ENCODE results near the gene PTPN7. TPM values are rescaled to one million over a fixed set of nuclear protein-coding genes. Genes with fewer than 3 reads are reported as not detected.
"Not testable (repeated sequence)": the region's sequence is repeated elsewhere in the genome, so short reads cannot be mapped to it uniquely, and the experiment has no call there.

PTPN7 gene
- total RNA-seq, 1 donor from 2014 or later, result 1.2 TPM

DNA sequence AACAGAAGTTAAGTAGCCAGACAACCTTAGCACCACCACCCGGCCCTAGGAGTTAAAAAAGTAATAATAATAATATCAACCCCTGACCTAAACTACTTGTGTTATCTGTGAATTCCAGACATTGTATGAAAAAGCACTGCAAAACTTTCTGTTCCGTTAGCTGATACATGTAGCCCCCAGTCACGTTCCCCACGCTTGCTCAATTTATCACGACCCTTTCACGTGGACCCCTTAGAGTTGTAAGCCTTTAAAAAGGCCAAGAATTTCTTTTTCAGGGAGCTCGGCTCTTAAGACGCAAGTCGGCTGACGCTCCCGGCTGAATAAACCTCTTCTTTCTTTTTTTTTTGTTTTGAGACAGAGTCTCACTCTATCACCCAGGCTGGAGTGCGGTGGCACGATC is 6.7 kb upstream of the PTPN7 start:
- DNase-seq (ENCODE audit: low spot score), result not testable (repeated sequence)

DNA sequence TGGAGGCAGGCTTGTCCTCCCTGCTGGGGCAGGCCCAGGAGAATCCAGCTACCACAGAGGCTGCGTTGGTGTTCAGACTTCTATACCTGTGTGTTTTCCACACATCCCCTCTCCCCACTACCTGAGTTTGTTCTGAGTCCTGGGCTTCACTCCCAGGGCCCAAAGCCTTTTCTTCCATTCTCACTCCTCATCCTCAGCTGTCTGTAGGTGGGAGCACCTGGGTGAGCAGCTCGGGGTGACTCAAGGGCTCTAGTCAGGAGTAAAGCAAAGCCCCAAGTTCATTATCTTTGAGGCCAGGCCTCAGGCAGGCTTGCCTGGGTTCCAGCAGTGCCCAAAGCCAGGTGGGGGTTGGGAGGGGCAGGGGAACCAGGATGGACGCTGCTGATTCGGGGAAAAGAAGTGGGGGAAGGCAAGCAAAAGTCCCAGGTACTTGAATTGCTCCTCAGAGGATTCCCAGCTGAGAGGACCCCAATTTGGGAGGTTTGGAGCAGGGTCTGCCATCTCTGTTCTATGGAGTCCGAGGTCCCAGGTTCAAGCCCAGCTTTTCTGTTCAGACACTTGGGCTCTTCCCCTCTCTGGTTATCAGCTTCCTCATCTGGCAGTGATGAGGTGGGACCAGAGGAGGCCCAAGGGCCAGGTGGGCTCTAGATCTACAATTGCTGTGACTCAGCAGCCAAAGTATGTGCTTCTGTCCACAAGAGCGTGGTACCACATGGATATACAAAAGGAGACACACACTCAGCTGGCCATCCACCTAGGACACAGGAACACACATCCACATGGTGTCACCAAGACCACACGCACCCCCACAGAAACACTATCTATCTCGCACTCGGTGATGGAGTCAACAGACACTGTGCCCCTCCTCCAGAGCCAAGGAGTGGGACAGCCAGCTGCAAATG is 5.8 kb upstream of the PTPN7 start:
- no peak for DNase-seq (ENCODE audit: low spot score)

DNA sequence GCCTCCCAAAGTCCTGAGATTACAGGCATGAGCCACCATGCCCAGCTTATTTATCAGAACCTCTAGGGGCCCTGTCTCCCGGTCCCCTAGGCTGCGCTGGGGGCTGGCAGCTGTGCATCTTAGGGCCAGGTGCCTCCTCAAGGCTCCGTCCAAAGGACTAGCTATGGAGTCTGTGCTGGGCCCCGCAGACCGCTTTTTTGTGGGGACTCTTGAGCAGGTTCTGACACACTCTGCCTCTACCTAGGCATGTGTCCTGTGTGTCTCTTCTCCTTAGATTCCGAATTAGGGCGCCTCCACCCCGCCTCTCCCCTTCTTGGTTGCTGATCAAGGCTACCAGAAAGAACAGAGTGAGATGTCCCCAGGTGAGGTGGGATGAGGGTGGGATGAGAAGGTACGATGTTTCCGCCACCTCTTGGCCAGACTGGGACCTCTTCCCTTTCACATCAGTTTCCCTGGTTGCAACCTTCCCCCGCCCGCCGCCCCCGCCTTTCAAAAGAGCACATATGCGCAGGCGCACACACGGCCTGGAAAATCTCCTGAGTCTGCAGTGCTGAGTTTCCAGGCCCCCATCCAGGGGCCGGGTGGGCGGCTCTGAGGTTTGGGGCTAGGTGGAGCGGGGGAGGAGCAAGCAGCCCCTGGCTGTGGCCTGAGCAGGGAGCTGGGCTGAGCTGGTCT is 5.0 kb upstream of the PTPN7 start:
- DNase-seq (ENCODE audit: low spot score), result peak; percentile 91

DNA sequence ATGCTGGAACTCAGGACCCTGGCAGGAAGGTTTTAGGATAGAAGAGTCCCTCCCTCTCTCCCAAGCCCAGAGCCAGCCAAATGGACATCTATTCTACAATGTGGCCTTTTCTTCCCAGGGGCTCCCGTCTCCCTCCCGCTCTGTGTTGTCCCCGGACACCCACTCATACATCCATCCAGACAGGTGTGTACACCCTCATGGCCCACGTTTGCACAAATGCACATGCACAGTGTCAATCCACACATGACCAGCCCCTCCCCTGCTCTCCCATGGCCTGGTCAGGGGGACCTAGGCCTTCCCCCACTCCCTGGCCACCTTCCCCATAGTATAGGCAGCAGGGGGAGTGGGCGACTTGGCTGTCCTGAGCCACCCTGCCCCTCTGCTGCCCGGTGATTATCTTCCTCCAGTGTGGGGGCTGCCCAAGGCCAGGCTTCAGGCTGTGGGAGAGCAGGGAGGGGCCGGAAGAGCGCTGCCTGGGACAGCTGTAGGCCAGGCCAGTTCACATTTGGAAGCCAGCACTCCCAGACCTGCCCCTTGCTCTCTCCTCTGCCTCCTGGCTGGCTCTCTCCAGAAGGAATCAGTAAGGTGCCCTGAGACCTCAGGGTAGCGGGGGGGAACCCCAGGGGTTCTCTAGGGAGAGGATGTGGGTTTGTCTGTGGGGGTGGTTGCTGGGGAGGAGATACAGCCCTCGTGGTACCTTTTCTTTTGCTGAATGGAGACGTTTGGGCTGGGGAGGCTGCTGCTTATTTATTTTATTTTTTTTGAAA is 4.1 kb upstream of the PTPN7 start:
- no peak for DNase-seq (ENCODE audit: low spot score)

DNA sequence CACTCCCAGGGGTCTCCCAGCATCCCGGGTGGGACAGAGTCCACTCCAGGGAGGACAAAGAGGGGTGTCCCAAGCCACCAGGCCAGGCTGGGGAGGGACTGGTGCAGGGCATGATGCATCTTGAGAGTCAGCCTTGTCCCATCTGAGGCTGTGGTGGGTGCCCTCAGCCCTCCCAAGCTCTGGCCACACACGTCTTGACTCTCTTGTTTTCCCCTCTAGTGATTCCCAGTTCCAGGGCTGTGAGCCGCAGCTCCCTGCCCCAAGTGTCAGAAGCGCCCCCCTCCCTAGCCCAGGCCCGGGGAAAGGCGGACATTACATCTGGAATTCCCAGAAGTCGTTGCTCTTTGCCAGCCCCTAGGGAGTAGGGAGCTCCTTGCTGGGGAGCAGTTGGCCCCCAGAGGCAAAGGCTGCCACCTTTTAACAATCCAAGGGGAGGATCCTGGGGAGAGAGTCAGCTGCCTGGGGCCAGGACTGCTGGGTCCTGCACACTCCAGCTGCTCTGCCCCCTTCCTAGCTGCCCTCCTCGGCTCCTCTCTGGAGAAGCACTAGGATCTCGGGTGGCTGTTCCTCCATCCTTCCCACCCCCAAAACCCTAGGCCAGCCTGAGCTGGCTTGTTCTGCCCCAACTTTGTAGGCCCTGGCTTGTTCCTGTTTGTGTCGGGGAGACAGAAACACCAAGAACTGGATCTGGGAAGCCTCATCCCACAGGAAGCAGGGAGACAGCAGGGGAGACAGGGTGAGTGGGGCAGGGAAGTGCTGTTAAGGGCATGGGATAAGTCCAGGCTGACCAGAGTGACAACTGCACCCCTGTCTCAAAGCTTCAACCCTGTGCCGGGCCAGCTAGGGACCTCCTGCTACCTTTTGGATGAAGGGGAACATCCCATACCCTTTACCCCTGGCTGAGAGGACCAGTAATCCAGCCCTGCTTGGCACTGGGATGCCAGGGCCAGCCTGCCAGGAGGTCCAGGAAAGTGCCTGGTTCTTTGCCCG is 3.2 kb upstream of the PTPN7 start:
- peak; percentile 41 for DNase-seq (ENCODE audit: low spot score)

DNA sequence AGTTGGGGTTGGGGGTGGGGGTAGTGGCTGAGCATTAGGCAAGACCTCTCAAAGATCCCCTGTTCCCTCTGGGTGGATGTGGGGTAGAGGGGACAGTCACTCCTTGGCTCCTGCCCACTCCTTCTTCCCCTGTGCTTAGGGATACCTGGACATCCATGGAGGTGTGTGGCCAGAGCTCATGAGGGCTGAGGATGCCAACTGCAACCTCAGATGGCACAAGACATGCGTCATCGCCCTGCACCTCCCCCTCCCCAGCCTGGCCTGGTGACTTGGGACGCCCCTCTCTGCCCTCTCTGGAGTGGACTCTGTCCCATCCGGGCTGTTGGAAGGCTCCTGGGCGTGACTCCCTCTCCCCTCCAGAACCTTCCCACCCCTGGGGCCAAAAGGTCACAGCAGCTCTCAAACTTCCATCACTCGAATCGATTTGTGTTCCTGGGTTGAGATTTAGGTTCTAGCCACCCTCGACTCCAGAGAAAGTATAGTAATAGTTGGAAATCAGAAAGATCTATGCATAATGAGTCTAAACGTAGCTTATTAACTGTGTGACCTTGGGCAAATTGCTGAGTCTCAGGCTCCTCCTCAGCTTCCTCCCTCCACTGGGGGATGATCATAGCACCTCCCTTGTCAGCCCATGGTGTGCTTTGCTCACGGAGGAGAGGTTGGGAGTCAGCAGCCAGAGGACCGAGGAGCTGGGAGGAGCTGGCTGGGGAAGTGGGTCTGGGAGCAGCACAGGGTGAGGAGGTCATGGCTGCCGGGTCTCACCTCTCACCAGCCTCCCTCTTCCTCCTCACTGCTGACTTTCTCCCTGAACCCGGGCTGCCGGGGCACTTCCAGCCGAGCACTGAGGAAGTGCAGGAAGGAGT is 2.2 kb upstream of the PTPN7 start:
- DNase-seq (ENCODE audit: low spot score), result peak; percentile 62

DNA sequence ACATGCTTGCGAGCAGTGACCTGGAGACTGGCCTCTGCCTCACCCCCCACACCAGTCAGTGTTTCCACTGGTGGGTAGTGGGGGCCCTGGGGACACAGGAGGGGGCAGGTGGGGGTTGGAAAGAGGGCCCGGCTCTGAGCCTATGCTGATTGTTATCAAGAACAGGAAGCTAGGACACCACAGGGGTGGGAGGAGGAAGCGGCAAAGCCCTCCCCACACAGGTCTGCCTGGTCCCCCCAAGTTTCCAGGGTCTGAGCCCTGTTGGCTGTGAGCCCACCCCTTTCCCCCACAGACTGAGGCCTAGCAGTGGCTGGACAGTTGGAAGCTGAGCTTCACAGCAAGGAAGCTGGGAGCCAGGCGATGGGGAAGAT is 1.6 kb upstream of the PTPN7 start:
- DNase-seq (ENCODE audit: low spot score), result no peak

DNA sequence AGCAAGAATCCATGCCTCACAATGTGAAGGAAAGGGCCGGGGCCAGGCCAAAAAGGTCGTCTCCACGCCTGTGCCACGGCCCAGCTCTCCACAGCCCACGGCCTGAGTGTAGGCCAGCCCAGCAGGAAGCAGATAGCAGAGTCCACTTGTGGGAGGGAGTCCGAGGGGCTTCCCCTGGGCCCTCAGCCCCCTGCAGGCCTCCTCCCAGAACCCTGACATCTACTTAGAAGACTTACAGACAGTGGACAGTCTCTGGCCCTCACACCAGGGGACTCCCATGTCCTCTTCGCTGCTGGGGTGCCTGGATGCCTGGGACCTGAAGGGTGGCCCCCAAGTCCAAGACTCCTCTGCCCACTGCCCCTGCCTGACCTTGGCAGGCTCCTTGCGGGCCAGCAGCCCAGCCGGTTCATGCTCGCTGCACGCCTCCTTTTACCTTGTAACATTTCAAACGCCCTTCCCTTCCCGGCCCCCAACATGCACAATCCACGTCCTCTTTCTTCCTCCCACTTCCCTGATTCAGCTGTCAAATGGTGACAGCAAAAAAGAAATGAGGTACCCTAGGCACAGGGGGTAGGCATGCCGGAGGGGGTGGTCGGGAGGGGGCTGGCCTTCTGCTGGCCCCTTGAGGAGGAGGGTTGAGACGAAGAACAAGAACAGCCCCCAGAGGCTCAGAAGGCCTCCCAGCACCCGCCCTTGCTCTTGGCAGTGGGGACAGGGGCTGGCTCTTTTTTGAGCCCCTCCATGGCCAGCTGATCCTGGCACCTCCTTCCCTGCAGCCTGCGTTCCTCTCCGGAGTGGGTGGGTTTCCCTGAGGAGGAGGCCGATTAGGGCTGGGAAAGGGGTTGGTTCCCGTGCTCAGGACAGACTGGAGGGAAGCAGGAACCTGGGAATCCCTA is 997 bp upstream of the PTPN7 start:
- DNase-seq (ENCODE audit: low spot score), result peak; percentile 76

DNA sequence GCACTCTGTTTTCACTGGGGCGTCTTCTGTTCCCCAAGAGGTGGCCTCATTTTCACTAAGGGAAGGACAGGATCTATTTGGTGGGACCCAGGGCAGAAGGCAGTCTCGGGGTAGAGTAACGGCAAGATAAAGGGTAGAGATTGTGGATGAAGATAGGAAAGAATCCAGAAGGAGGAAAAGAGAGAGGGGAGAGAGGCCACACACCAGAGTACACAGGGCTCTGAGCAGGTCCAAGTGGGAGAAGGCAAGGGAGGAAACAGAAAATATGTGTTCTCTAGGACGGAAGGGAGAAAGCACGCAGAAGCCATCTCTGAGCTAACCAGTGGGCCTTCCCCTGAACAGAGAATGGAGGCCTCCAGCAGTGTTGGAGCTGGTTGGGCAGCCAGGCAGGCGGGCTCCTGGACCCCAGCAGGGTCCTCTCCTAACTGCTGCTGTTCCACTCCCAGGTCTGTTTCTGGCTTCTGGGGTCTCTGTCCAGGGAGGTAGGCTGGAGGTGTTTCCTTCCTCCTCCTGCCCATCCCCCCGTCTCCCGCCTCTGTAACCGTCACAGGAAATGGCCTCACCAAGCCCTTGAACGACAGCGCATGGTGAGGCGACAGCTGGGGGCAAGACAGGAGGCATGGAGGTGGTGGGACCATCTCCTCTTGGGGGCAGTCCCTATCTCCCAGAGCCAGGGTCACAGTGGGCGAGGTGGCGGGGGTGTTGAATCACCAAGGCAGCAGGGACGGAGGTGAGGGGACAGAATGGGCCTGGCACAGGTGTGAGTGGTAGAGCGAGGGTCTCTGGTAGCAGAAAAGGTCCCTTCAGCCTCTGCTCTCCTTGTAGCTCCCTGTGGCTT is 649 bp downstream of the PTPN7 start:
- DNase-seq (ENCODE audit: low spot score), result no peak

DNA sequence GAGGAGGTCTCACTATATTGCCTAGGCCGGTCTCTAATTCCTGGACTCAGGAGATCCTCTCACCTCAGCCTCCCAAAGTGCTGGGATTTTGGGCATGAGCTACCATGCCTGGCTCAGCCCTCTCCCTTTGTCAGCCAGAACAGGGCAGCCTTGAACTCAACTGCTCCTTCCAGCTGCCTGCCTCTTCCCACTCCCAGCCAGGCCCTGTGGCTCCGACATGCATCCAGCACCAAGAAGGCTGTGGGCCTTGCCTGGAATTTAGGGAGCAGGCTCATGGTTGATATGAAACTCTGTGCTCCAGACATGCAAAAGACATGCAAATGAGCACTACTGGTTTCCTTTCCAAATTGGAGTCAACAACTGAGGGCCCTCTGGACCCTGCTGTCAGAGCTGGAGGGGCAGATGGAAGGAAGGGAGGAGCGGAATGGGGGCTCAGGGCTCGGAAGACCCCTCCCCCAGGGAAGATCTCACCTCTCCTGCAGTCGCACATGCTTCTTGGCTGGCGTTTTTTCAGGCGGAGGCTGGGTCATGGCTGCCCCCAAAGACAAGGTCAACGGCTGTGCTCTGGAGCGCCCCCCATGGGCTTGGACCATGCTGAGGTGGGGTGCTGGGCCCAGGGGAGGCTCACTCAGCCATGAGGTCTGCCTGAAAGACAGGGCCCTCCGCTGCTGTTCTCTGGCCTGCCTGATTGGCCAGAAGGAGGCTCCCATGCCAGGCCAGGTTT is 1.4 kb downstream of the PTPN7 start:
- DNase-seq (ENCODE audit: low spot score), result no peak

DNA sequence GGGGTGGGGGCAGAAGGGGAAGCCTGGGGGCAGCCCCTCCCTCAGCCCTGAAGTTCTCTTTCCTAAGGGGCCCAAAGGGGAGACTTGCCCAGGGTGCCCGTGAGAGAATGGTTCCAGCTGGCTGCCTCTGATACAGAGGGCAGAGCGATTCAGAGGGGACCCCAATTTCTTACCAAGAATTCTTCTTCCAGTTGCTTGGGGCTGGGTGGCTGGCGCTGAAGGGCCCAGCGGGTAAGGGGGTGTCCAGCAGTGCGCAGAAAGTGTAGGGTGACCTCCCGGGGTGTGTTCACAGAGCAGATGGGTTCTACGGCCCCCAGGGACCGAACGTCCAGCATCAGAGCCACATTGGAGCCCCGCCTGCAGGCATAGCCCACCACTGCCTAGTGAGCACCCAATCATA is 2.5 kb downstream of the PTPN7 start:
- no peak for DNase-seq (ENCODE audit: low spot score)

DNA sequence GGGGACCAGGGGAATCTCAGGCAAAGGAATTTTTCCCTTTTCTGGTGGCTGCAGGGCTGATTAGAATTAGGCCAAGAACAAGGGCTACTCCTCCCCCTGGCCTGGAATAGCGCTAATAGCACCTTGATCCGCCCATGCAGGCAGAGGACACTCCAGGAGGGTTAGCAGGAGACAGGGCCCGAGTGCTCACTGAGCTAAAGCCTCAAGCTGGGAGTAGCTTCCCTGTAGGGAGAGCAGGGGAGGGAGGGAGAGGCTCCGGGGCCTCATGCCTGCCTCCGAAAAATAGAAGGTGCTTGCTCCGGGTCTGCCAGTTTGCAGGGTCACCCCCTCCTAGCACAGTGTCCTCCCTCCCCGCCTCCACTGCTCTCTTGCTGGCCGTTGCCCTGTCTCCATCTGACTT is 3.8 kb downstream of the PTPN7 start:
- no peak for DNase-seq (ENCODE audit: low spot score)

DNA sequence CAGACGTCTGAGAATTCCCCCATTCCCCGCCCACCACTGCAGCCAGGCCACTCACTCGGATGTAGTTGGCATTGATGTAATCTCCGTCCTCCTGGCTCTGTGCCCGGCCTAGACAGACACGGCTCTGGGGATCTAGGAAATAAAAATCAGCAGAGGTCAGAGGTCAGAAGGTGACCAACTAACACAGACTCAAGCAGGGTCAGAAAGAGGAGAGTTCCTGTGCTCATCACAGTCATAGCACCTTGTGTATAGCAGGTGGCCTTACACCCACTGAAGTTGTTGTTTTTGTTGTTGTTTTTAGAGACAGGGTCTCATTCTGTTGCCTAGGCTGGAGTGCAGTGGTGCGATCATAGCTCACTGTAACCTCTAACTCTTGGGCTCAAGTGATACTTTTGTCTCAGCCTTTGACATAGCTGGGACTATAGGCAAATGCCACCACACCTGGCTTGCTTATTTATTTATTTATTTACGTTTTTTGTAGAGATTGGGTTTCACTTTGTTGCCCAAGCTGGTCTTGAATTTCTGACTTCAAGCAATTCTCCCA is 4.9 kb downstream of the PTPN7 start:
- DNase-seq (ENCODE audit: low spot score), result peak; percentile 47

DNA sequence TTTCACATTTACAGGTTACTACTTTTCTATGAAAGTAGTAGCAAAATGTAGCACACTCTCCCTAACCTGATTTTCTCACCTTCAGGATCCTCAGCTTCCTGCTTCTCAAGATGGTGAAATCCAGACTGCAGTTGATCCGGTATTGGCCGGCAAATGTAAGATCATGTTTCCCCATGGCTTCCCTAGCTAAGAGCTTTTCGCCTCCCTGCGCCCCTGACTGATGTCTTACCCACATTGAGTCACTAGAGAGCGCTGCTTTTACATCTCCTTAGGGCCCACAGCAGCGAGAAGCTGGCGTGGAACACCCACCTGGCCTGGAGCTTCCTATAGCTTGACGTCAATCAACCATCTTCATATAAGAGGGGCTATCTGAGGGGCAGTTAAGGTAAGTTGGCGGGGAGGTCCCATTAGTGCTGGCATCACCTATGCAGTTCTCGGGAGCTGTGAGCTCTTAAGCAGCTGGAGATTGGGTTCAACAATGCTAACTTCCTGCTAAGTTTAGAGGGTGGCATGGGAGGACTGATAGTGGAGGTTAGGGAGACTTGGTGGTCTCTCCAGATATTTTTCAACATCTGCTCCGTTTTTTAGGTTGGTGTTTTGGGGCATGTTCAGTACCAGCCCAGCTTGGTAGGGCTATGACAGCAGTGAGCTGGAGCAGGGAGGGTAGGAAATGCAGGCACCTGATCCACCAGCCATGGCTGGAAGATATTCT is 5.5 kb downstream of the PTPN7 start:
- DNase-seq (ENCODE audit: low spot score), result peak; percentile 73

DNA sequence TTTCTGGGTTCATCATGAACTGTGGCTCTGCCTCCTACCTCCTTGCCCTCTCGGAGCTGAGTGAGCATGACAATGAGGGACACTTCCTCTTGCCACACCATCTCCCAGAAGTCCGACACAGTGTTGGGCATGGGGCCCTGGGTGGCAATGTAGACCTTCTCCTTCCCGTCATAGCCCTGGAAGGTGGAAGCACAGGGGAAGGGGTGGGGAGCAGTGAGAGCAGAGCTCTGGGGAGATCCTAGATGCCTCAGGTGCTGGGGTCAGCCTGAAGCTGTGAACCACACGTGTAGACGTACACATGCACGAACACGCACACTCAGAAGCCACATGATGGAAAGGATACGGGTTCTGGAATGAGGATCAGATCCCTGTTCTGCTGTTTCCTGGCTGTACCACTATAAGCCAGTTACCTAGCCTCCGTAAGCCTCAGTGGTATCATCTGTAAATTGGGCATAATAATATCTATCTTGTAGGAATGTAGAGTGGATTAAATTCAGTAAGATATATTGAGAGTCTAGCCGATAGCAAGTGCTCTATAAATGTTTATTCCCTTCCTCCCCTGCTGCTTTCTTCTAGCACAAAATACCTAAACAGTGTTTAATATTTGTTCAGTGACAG is 6.1 kb downstream of the PTPN7 start:
- no peak for DNase-seq (ENCODE audit: low spot score)

DNA sequence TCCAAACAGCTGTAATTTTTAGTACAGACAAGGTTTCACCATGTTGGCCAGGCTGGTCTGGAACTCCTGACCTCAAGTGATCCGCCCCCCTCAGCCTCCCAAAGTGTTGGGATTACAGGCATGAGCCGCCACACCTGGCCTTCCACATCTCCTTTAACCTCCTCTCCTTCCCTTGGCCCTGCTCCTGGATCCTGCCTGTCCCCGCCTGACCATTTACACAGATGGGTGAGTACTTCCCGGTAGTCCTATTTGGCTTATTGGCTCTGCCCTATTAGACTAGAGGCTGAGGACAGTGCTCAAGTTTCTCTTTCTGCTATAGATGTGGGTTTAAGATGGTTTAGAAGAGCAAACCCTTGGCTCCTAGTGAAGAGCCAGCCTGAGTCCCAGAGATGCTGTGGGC is 7.1 kb downstream of the PTPN7 start:
- DNase-seq (ENCODE audit: low spot score), result no peak

Data from umbilical cord (tissue), 2 donors.